ENCODE data around the gene TMEM52. TPM values are rescaled to one million over a fixed set of nuclear protein-coding genes. Genes with fewer than 3 reads are reported as not detected.

The TMEM52 gene
- polyA plus RNA-seq, 2 donors = 2.1 TPM

DNA sequence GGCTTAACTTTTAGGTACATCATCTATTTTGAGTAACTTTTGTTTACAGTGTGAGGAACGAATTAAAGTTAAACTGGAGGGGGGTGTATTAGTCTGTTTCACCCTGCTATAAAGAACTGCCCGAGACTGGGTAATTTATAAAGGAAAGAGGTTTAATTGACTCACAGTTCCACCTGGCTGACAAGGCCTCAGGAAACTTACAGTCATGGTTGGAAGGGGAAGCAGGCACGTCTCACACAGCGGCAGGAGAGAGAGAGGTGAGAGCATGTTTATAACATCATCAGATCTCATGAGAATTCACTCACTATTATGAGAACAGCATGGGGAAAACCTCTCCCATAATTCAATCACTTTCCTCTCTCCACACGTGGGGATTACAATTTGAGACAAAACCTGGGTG, 31.9 kb upstream of the TMEM52 start:
- Histone ChIP-seq H3K27ac (ENCODE audit: low read depth in 2 of 2, low read length in 1 of 2) (no peak overlapping the region), H3K4me3 (ENCODE audit: low read depth in 1 of 2, low read length in 2 of 2) (no peak overlapping the region), H3K9me3 (ENCODE audit: control insufficient read depth in 2 of 2, insufficient read depth in 1 of 2, low read depth in 1 of 2, low read length in 1 of 2) (peaks cover 0 to 2% of the 10 kb centered on the region in 2 donors), H3K4me1 (ENCODE audit: control insufficient read depth in 2 of 2, insufficient read depth in 2 of 2, low read length in 1 of 2) (no peaks in the 10 kb centered on the region), H3K27me3 (ENCODE audit: control insufficient read depth in 1 of 2, insufficient read depth in 2 of 2, low read length in 2 of 2) (peaks cover 0 to 2% of the 10 kb centered on the region in 2 donors), H3K36me3 (ENCODE audit: control insufficient read depth in 2 of 2, insufficient read depth in 2 of 2, low read length in 1 of 2) (no peaks in the 10 kb centered on the region)
- 75 to 86% methylated on average over 5 of the region's 5 CpGs for WGBS, 2 donors

DNA sequence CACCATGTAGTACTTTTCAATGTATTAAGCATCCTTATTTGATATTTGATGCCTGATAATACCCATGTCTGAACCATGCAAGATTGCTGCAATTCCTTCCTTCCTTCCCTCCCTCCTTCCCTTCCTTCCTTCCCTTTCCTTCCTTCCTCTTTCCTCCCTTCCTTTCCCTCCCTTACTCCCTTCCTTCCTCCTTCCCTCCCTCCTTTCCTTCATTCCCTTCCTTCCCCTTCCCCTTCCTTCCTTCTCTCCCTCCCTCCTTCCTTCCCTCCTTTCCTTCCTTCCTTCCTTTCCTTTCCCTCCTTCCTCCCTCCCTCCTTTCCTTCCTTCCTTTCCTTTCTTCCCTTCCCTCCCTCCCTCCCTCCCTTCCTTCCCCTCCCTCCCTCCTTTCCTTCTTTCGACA, 29.7 kb upstream of the TMEM52 start:
- peaks cover 0 to 5% of the 10 kb centered on the region in 2 donors for H3K9me3 ChIP-seq (ENCODE audit: control insufficient read depth in 2 of 2, insufficient read depth in 1 of 2, low read depth in 1 of 2, low read length in 1 of 2)
- H3K36me3 ChIP-seq (ENCODE audit: control insufficient read depth in 2 of 2, insufficient read depth in 2 of 2, low read length in 1 of 2) = no peaks in the 10 kb centered on the region
- no peak overlapping the region for H3K4me3 ChIP-seq (ENCODE audit: low read depth in 1 of 2, low read length in 2 of 2)
- H3K27me3 ChIP-seq (ENCODE audit: control insufficient read depth in 1 of 2, insufficient read depth in 2 of 2, low read length in 2 of 2) = peaks cover 0 to 2% of the 10 kb centered on the region in 2 donors
- no peak overlapping the region for H3K27ac ChIP-seq (ENCODE audit: low read depth in 2 of 2, low read length in 1 of 2)
- peaks cover 0 to 6% of the 10 kb centered on the region in 2 donors for H3K4me1 ChIP-seq (ENCODE audit: control insufficient read depth in 2 of 2, insufficient read depth in 2 of 2, low read length in 1 of 2)
- 51 to 68% methylated on average over 1 of the region's 1 CpG for WGBS, 2 donors

DNA sequence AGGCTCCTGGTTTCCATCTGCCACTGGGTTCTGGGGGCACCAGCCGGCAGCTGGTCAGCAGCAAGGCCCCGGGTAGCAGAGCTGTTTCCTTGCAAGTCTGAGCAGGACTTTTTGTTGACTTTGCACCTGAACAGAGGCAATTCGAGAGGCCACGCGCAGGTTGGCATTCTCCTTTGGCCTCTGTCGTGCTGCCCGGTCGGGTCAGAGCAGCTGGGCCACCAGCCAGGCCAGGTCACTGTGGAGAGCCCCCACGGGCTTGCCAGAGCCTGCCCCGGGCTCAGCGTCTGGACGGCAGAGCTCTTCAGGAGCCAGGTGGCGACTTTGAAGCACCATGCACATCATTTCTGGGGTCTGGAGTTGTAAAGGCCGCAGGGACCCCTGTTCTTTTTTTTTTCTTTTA, 28.4 kb upstream of the TMEM52 start:
- peaks cover 0 to 5% of the 10 kb centered on the region in 2 donors for H3K9me3 ChIP-seq (ENCODE audit: control insufficient read depth in 2 of 2, insufficient read depth in 1 of 2, low read depth in 1 of 2, low read length in 1 of 2)
- H3K36me3 ChIP-seq (ENCODE audit: control insufficient read depth in 2 of 2, insufficient read depth in 2 of 2, low read length in 1 of 2) = no peaks in the 10 kb centered on the region
- WGBS, 2 donors = 55 to 63% methylated on average over 14 of the region's 14 CpGs
- H3K4me1 ChIP-seq (ENCODE audit: control insufficient read depth in 2 of 2, insufficient read depth in 2 of 2, low read length in 1 of 2) = peaks cover 0 to 17% of the 10 kb centered on the region in 2 donors
- H3K27ac ChIP-seq (ENCODE audit: low read depth in 2 of 2, low read length in 1 of 2) = no peak overlapping the region
- H3K27me3 ChIP-seq (ENCODE audit: control insufficient read depth in 1 of 2, insufficient read depth in 2 of 2, low read length in 2 of 2) = peaks cover 0 to 2% of the 10 kb centered on the region in 2 donors
- H3K4me3 ChIP-seq (ENCODE audit: low read depth in 1 of 2, low read length in 2 of 2) = no peak overlapping the region

DNA sequence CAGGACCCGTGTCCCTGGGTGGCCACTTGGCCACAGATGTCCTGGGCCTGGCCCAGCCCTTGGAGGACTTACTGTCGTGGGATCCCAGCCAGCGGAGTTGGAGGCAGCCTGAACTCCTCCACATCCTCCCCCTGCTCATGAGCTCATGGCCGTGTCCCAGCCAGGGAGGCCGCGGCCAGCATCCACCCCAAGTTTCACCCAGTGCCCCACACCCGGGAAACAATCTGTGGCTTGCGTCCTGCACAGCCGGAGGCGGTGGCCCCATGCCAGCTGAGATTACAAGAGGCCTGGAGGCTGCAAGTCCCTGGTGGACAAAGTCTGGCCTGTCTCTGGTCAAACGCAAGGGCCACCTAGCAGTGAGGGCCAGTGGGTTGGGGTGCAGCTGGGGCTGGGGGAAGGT, 27.5 kb upstream of the TMEM52 start:
- peaks cover 0 to 17% of the 10 kb centered on the region in 2 donors for H3K4me1 ChIP-seq (ENCODE audit: control insufficient read depth in 2 of 2, insufficient read depth in 2 of 2, low read length in 1 of 2)
- peaks cover 0 to 5% of the 10 kb centered on the region in 2 donors for H3K9me3 ChIP-seq (ENCODE audit: control insufficient read depth in 2 of 2, insufficient read depth in 1 of 2, low read depth in 1 of 2, low read length in 1 of 2)
- H3K27ac ChIP-seq (ENCODE audit: low read depth in 2 of 2, low read length in 1 of 2) = no peak overlapping the region
- no peak overlapping the region for H3K4me3 ChIP-seq (ENCODE audit: low read depth in 1 of 2, low read length in 2 of 2)
- no peaks in the 10 kb centered on the region for H3K36me3 ChIP-seq (ENCODE audit: control insufficient read depth in 2 of 2, insufficient read depth in 2 of 2, low read length in 1 of 2)
- H3K27me3 ChIP-seq (ENCODE audit: control insufficient read depth in 1 of 2, insufficient read depth in 2 of 2, low read length in 2 of 2) = peaks cover 0 to 2% of the 10 kb centered on the region in 2 donors
- 30 to 35% methylated on average over 11 of the region's 11 CpGs for WGBS, 2 donors

DNA sequence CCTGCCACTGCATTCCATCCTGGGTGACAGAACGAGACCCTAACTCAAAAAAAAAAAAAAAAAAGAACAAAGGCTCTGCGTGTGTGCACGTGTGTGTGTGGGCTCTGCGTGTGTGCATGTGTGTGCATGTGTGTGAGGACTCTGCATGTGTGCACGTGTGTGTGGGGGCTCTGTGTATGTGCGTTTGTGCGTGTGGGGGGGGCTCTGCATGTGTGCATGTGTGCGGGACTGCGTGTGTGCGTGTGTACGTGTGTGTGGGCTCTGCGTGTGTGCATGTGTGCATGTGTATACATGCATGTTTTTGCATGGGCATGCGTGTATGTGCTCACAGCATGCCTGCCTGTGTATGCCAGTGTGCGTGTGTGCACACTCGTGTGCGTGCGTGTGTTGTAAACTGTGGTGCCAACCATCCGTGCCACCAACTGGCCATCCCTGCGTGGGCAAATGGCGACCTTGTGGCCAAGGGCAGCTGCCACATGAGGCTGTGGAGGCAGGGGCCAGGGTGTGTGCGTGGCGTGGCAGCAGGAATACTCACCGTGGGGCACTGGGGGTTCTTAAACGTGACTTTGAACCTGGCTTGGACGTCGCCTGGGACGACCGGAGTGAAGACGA, 26.8 kb upstream of the TMEM52 start:
- Histone ChIP-seq H3K4me1 (ENCODE audit: control insufficient read depth in 2 of 2, insufficient read depth in 2 of 2, low read length in 1 of 2) (peaks cover 0 to 17% of the 10 kb centered on the region in 2 donors), H3K4me3 (ENCODE audit: low read depth in 1 of 2, low read length in 2 of 2) (no peak overlapping the region), H3K9me3 (ENCODE audit: control insufficient read depth in 2 of 2, insufficient read depth in 1 of 2, low read depth in 1 of 2, low read length in 1 of 2) (peaks cover 0 to 5% of the 10 kb centered on the region in 2 donors), H3K27ac (ENCODE audit: low read depth in 2 of 2, low read length in 1 of 2) (no peak overlapping the region), H3K36me3 (ENCODE audit: control insufficient read depth in 2 of 2, insufficient read depth in 2 of 2, low read length in 1 of 2) (no peaks in the 10 kb centered on the region), H3K27me3 (ENCODE audit: control insufficient read depth in 1 of 2, insufficient read depth in 2 of 2, low read length in 2 of 2) (peaks cover 0 to 5% of the 10 kb centered on the region in 2 donors)
- WGBS, 2 donors = 88% methylated on average over 29 of the region's 29 CpGs

DNA sequence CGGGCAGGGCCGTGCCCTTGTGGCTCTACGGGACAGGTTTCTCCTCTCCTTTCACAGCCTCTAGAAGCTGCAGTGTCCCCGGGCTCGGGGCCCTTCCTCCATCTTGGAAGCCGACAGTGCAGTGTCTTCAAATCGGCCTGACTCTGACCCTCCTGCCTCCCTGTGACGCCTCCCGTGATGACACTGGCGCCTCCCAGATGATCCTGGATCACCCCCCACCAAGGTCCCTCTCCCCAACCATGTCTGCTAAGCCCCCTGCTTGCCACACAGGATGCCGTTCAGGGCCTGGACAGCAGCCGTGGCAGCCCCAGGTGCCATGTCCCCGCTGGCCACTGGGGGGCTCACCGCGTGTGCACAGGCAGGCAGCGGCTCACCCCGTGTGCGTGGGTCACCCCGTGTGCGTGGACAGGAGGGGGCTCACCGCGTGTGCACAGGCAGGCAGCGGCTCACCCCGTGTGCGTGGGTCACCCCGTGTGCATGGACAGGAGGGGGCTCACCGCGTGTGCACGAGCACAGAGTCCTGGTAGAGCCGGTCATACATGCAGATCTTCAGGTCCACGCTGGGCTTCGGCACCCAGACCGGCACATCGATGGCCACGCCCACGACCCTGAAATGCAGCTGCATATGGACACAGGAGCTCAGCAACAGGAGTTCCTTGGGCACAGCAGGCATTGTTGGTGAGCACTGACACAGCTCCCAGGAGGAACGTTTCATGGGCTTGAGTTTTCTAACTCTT, 24.9 kb upstream of the TMEM52 start:
- no peak overlapping the region for H3K4me3 ChIP-seq (ENCODE audit: low read depth in 1 of 2, low read length in 2 of 2)
- WGBS, 2 donors = 10% methylated on average over 35 to 37 of the region's 37 CpGs
- H3K9me3 ChIP-seq (ENCODE audit: control insufficient read depth in 2 of 2, insufficient read depth in 1 of 2, low read depth in 1 of 2, low read length in 1 of 2) = peaks cover 0 to 5% of the 10 kb centered on the region in 2 donors
- H3K27me3 ChIP-seq (ENCODE audit: control insufficient read depth in 1 of 2, insufficient read depth in 2 of 2, low read length in 2 of 2) = peaks cover 0 to 5% of the 10 kb centered on the region in 2 donors
- no peak overlapping the region for H3K27ac ChIP-seq (ENCODE audit: low read depth in 2 of 2, low read length in 1 of 2)
- H3K36me3 ChIP-seq (ENCODE audit: control insufficient read depth in 2 of 2, insufficient read depth in 2 of 2, low read length in 1 of 2) = no peaks in the 10 kb centered on the region
- H3K4me1 ChIP-seq (ENCODE audit: control insufficient read depth in 2 of 2, insufficient read depth in 2 of 2, low read length in 1 of 2) = peaks cover 0 to 17% of the 10 kb centered on the region in 2 donors

DNA sequence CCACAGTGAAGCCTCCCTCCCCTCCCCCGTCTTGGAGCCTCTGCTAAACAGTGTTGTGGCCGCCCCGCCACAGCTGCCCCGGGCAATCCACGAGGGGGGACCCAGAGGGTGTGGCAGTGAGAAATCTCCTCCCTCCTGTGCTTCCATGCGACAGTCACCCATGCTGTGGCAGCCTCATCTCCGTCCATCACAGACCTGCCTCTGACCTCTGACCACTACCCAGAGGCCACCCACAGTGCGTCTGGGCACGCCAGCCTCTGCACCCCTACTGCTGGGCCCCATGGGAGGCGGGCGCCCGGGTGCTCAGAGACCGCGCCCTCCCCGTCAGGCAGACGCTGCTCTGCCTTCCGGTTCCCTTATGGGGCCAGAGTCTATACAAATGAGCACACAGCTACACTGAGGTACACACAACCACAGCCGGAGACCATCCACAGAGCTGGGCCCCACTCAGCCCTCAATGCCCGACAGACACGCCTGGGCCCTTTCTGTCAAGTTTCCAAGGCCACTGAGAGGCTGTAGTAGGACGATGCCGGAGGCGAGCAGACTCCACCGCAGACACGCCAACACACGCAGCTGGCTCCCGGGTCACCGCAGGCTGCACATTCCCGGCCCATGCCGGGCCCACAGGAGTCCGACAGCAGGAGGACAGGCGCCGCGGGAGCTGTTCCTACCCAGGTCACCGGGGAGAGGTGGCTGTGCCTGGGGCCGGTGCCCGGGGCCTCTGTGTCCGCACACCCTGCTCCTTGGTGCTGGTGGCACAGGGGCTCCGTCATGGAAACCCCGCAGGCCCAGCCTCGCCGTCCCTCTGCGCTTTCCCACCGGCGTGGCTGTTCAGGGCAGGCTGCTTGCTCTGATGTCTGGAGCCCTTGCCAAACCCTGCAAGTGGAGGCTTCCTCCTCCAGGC, 23.9 kb upstream of the TMEM52 start:
- peaks cover 0 to 5% of the 10 kb centered on the region in 2 donors for H3K27me3 ChIP-seq (ENCODE audit: control insufficient read depth in 1 of 2, insufficient read depth in 2 of 2, low read length in 2 of 2)
- H3K4me3 ChIP-seq (ENCODE audit: low read depth in 1 of 2, low read length in 2 of 2) = no peak overlapping the region
- no peak overlapping the region for H3K27ac ChIP-seq (ENCODE audit: low read depth in 2 of 2, low read length in 1 of 2)
- peaks cover 0 to 17% of the 10 kb centered on the region in 2 donors for H3K4me1 ChIP-seq (ENCODE audit: control insufficient read depth in 2 of 2, insufficient read depth in 2 of 2, low read length in 1 of 2)
- 50 to 53% methylated on average over 40 to 45 of the region's 45 CpGs for WGBS, 2 donors
- no peaks in the 10 kb centered on the region for H3K36me3 ChIP-seq (ENCODE audit: control insufficient read depth in 2 of 2, insufficient read depth in 2 of 2, low read length in 1 of 2)
- peaks cover 0 to 5% of the 10 kb centered on the region in 2 donors for H3K9me3 ChIP-seq (ENCODE audit: control insufficient read depth in 2 of 2, insufficient read depth in 1 of 2, low read depth in 1 of 2, low read length in 1 of 2)

DNA sequence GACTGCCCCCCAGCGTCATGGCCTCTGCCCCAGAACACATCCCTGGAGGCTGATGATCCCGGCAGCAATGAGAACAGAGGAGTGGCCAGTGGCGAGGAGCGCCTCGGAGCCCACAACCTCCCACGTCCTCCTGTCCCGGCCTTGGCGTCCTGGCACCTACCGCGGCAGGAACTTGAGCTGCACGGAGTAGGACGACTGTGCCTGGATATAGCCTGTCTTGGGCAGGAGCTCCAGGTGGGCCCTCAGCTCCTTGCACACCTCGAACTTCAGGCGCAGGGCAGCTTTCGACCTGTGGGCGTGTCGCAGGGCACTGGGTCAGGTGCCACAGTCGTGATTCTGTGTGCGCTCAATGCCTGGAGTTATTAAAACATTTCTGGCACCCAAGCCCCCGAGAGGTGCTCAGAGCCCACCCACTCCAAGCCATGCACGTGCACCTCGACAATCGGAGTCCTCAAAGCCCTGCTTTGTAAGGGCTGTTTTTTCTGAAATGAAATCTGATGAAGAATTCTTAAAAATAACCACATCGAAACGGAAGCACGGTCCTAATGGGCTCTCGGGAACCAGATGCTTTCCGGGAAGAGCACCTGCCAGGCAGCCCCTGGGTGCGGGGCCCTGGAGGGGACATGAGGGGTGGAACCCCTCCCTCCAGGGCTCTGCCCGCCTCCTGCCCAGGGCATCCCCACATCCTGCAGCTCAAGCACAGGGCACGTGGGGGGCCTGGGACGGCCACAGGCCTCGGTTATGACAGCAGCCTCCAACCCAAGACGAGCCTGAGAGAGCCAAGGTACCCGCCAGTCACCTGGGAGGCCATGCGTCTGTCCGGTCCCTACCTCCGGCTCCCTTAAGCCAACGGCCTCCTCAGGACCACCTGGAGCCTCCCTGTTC, 23.0 kb upstream of the TMEM52 start:
- Histone ChIP-seq H3K27me3 (ENCODE audit: control insufficient read depth in 1 of 2, insufficient read depth in 2 of 2, low read length in 2 of 2) (peaks cover 0 to 2% of the 10 kb centered on the region in 2 donors), H3K36me3 (ENCODE audit: control insufficient read depth in 2 of 2, insufficient read depth in 2 of 2, low read length in 1 of 2) (no peaks in the 10 kb centered on the region), H3K4me1 (ENCODE audit: control insufficient read depth in 2 of 2, insufficient read depth in 2 of 2, low read length in 1 of 2) (peaks cover 0 to 17% of the 10 kb centered on the region in 2 donors), H3K9me3 (ENCODE audit: control insufficient read depth in 2 of 2, insufficient read depth in 1 of 2, low read depth in 1 of 2, low read length in 1 of 2) (peaks cover 0 to 5% of the 10 kb centered on the region in 2 donors), H3K4me3 (ENCODE audit: low read depth in 1 of 2, low read length in 2 of 2) (no peak overlapping the region), H3K27ac (ENCODE audit: low read depth in 2 of 2, low read length in 1 of 2) (no peak overlapping the region)
- 75 to 76% methylated on average over 37 to 39 of the region's 39 CpGs for WGBS, 2 donors

Measured in esophagus (tissue), 2 donors.